Muscle of back (tissue), 11 donors: ENCODE measurements around the gene LRRC27. TPM values are rescaled to one million over a fixed set of nuclear protein-coding genes. Genes with fewer than 3 reads are reported as not detected.
A peak's percentile ranks its signal among the peaks of the same experiment; 100 is the strongest.

ENCODE experiments used
- DNase-seq, 3 donors: peaks; one replicate each; pipeline versions ENCODE4 v3.0.0 to v3.0.0-alpha.2; 2013
- polyA plus RNA-seq, 10 donors: library from polyadenylated mRNA; unstranded; fragments of 120-200 nt; gene quantifications; one replicate each; pipeline ENCODE4 v1.2.1, GENCODE V29; 2013; ENCODE audit not compliant: insufficient read length in 10 of 10

Gene LRRC27
- polyA plus RNA-seq, 10 donors, result 5.5 to 10.1 (median 8.6) TPM

GRCh38 chr10:132411561-132412253 lies 79.7 kb downstream of the LRRC27 start:
- peak in 1 of 3 donors; percentile 67 for DNase-seq

GRCh38 chr10:132412316-132413192 lies 80.6 kb downstream of the LRRC27 start:
- no peak for DNase-seq

GRCh38 chr10:132413226-132414205 lies 81.5 kb downstream of the LRRC27 start:
- no peak for DNase-seq

DNA sequence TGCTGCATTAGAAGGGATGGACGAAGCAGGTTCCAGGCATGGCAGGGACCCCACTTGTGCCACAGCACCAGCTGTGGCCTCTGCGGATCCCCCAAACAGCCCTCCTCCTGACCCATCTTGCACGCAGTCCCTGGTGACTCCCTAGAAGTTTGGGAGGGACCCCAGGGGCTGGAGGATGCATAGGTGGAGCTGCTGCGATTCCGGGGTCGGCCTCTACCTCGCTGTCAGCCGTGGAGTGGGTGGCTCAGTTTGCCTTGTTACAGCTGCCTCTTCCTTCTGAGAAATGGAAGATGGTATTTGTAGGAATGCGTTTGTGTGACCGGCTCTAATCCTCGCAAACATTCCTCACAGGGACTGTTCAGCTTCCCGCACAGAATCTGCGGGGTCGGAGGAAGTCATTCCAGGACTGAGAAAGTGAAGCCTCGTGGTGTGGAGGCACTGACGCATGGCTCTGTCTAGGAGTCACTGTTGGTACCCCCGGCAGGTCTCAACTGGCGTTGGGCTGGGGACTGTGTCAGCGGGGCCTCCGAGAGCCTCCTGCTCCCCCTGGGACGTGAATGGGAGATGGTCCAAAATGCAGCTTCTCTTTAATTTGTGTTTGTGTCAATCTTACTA lies 82.5 kb downstream of the LRRC27 start:
- DNase-seq, result no peak

DNA sequence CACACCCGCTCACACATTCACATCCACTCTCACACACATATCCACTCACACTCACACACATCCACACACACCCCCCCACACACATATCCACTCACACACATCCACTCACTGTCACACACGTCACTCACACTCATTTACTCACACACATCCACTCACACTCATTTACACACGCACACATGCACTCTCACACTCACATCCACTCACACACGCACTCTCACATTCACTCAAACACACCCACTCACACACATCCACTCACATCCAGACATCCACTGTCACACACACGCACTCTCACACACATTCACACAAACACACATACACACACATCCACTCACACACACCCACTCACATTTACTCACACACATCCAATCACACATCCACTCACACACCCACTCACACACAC lies 83.3 kb downstream of the LRRC27 start:
- no peak for DNase-seq

- DNase-seq, result no peak
Measured at GRCh38 chr10:132415956-132416355, 84.0 kb downstream of the LRRC27 start.

DNA sequence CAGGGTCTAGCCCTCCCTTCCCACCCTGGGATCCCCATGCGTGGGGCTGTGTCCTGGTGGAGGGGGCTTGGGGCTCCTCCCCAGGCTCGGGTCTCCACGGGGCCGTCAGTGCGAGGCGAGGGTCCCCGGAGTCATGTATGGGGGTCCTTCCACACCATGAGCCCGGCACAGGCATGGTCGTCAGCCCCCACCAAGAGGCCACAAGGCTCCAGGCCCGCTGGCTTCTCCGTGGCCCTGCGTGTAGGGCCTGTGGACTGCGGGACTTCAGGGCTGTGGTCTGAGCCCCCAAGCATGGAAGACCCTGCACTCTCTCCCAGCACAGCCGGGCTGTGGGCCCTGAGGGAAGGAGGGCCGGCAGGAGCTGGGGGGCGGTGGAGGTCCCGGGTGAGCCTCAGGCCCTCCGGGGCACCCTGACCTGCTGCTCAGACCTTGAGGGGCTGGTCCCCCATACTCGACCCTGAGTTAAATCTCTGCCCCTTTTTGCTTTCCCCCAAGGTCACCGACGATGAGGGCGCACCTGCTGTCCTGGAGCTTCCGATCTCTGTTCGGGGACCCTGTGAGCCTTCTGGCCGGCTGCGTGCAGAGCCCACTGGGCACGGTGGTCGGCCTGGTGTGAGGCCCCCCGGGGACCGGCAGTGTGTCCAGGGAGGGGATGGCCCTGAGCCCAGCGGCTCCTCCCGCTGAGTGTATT lies 84.7 kb downstream of the LRRC27 start:
- no peak for DNase-seq

DNA sequence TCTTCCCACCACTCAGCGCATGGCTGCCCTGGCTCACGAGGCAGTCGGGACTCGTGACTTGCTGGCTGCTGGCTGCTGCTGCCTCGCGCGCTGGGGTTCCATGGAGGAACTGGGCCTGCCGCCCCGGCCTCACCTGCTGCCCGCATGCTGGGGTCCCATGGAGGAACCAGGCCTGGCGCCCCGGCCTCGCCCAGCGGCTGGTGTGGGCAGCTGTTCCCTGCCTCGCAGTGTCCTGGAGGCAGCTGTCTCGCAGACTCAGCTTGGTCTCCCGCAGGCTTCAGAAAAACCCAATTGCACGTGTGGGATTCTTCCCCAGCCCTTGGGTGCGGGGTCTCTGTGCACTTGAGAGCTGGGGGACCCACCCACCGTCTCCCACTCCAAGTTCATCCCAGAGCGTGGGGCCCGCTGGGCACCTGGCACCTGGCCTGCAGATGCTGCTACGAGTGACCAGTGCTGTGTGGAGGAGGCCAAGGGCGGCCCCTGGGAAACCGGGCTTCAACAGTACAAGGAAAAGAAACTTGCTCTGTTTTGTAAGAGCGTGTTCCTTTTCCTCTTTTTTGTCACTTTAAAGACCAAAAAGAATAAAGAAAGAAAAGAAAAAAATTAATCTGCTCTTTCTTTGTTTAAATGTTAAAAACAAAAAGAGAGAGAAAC lies 85.4 kb downstream of the LRRC27 start:
- DNase-seq, result peak in 1 of 3 donors; percentile 61

DNA sequence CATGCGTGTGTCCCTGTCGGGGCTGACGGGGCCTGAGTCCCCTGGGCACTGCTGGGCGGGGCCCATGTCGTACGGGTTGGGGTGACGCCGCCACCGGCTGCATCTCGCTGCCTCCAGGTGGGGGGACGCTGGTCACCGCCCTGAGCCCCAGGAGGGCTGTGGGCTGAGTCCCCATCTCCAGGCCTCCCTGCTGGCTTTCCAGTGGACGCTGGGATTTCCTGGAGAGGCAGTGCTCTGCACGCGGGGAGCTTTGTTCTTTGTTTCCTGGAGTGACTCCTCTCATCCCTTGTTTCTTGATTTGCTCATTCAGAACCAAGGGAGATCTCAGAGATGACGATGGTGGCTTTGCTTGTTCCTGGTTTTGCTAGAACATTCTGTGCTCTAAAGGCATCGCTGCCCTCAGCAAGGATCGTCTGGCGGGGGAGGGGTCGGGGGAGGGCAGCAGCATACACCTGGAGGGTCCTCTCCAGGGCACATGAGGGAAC lies 86.0 kb downstream of the LRRC27 start:
- peak in 1 of 3 donors; percentile 48 for DNase-seq

- DNase-seq, result peak in 1 of 3 donors; percentile 76
Measured at GRCh38 chr10:132418527-132419416, 86.8 kb downstream of the LRRC27 start.

DNA sequence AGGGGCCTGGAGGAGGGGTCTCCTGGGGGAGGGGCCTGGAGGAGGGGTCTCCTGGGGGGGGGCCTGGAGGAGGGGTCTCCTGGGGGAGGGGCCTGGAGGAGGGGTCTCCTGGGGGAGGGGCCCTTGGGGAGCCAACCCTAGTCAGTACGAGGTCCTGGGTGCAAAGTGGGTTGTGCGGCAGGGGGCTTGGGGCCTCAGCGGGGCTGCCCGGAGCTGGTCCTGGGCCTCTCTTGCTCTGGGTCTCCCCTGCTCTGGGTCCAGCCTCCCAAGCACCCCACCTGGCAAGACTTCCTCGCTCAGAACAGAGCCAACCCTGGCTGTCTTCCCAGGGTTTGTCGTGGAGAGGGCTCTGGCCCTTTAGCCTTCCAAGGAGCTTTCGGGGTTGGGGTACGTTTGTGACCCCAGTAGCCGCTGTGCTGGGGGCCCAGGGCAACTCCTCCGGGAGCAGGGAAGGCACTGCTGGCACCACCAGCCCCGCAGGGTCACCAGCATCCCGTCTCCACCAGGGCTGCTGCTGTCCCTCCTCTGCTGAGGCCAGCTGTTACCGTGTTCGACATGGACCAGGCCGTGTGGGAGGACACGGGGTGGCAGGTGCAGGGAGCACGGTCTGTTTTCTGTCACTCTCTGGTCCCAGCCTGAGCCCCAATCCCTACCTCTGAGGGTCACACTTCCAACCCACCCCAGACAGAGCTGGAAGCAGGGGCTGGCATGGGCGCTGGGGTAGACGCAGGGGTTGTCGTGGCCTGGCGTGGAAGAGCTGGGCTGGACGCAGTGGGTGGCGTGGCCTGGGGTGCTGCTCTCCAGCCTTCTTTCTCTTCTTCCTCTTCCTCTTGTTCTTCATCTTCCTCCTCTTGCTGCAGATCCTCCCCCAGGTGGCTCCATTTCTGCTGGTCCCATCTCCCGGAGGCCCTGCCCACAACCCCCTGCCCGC lies 87.8 kb downstream of the LRRC27 start:
- peak in 1 of 3 donors; percentile 66 for DNase-seq

GRCh38 chr10:132420469-132420980 lies 88.5 kb downstream of the LRRC27 start:
- no peak for DNase-seq

- peak in 2 of 3 donors; percentile 74 to 81 for DNase-seq
Measured at GRCh38 chr10:132420981-132421846, 89.2 kb downstream of the LRRC27 start.

- DNase-seq, result peak in 2 of 3 donors; percentile 57 to 83
Measured at GRCh38 chr10:132421847-132422751, 90.1 kb downstream of the LRRC27 start.
